Measurements from ENCODE around the gene MPV17L2.

The MPV17L2 gene

GRCh38 chr19:18174983-18175382, 18.0 kb upstream of the MPV17L2 start:
- H3K4me3 ChIP-seq (replicated peaks; ENCODE audit: low read depth, low read length): no peak overlapping the region
- TF ChIP-seq, protein P1, sequence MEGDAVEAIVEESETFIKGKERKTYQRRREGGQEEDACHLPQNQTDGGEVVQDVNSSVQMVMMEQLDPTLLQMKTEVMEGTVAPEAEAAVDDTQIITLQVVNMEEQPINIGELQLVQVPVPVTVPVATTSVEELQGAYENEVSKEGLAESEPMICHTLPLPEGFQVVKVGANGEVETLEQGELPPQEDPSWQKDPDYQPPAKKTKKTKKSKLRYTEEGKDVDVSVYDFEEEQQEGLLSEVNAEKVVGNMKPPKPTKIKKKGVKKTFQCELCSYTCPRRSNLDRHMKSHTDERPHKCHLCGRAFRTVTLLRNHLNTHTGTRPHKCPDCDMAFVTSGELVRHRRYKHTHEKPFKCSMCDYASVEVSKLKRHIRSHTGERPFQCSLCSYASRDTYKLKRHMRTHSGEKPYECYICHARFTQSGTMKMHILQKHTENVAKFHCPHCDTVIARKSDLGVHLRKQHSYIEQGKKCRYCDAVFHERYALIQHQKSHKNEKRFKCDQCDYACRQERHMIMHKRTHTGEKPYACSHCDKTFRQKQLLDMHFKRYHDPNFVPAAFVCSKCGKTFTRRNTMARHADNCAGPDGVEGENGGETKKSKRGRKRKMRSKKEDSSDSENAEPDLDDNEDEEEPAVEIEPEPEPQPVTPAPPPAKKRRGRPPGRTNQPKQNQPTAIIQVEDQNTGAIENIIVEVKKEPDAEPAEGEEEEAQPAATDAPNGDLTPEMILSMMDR (IDR thresholded peaks at IDR 0.05; ENCODE audit: low read length, missing control alignments): no peak
- DNase-seq (ENCODE audit: low read depth): no peak

- H3K4me3 ChIP-seq (replicated peaks; ENCODE audit: low read depth, low read length): no peak overlapping the region
- TF ChIP-seq, protein P1 (IDR thresholded peaks at IDR 0.05; ENCODE audit: low read length, missing control alignments): no peak
- DNase-seq (ENCODE audit: low read depth): no peak
Measured at GRCh38 chr19:18176367-18177310, 16.4 kb upstream of the MPV17L2 start.

- no peak for DNase-seq (ENCODE audit: low read depth)
- TF ChIP-seq, protein P1 (IDR thresholded peaks at IDR 0.05; ENCODE audit: low read length, missing control alignments): no peak
- no peak overlapping the region for H3K4me3 ChIP-seq (replicated peaks; ENCODE audit: low read depth, low read length)
Measured at GRCh38 chr19:18179957-18180356, 13.1 kb upstream of the MPV17L2 start.

GRCh38 chr19:18183529-18183928, 9.5 kb upstream of the MPV17L2 start:
- no peak for DNase-seq (ENCODE audit: low read depth)
- TF ChIP-seq, protein P1 (IDR thresholded peaks at IDR 0.05; ENCODE audit: low read length, missing control alignments): no peak
- no peak overlapping the region for H3K4me3 ChIP-seq (replicated peaks; ENCODE audit: low read depth, low read length)

- TF ChIP-seq, protein P1 (IDR thresholded peaks at IDR 0.05; ENCODE audit: low read length, missing control alignments): no peak
- H3K4me3 ChIP-seq (replicated peaks; ENCODE audit: low read depth, low read length): no peak overlapping the region
- no peak for DNase-seq (ENCODE audit: low read depth)
Measured at GRCh38 chr19:18185538-18185937, 7.5 kb upstream of the MPV17L2 start.

DNA sequence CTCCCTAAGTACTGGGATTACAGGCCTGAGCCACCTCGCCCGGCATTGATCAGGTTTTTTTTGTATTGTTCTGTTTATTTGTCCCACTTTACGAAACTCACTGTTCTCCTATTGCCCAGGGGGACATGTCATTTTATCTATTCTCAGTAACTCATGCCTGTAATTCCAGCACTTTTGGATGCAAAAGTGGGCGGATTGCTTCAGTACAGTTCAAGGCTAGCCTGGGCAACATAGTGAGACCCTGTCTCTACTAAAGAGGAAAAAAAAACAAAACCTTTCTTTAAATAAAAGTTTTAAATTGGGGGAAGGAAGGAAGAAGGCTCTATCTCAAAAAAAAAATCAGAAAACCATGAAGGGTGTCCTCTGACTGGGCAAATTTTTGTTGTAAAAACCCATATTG, 2.7 kb upstream of the MPV17L2 start:
- no peak overlapping the region for H3K4me3 ChIP-seq (replicated peaks; ENCODE audit: low read depth, low read length)
- no peak for DNase-seq (ENCODE audit: low read depth)
- TF ChIP-seq, protein P1 (IDR thresholded peaks at IDR 0.05; ENCODE audit: low read length, missing control alignments): no peak
